ENCODE results near the gene RFC5. TPM values are rescaled to one million over a fixed set of nuclear protein-coding genes. Genes with fewer than 3 reads are reported as not detected.

The RFC5 gene
- total and polyA plus RNA-seq, 4 donors: 7.3 to 16.0 (median 8.2) TPM

DNA sequence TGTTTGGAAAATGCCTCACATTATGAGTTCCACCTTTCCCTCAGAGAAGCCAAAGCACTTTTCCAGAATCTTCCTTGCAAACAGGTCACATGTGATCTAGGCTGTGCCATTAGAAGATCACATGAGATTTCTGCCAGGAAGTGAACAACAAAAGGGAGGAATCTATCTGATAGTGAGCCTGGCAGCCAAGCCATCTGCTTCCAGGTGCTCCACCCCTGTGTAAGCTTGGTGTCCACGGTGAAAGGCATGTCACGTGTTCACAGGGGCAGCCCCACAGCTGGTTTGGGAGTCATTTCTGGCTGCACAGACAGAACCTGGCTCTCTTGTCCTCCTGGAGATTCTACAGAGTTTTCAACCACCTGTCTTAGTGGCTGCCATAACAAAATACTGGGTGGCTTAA, 44.2 kb upstream of the RFC5 start:
- peaks cover 3 to 25% (median 24%) of the 10 kb centered on the region in 3 donors for H3K27me3 ChIP-seq (ENCODE audit: control insufficient read depth in 3 of 3, insufficient read depth in 3 of 3, low read length in 2 of 3)
- peaks cover 0 to 3% (median 0%) of the 10 kb centered on the region in 5 donors for H3K4me1 ChIP-seq (ENCODE audit: control insufficient read depth in 5 of 5, insufficient read depth in 5 of 5, low read length in 5 of 5)
- no peaks in the 10 kb centered on the region for H3K36me3 ChIP-seq (ENCODE audit: control insufficient read depth in 4 of 4, insufficient read depth in 4 of 4, low read length in 4 of 4)
- peaks cover 0 to 8% (median under 1%) of the 10 kb centered on the region in 4 donors for H3K9me3 ChIP-seq (ENCODE audit: control insufficient read depth in 4 of 4, insufficient read depth in 3 of 4, low read length in 3 of 4)
- no peak overlapping the region for H3K27ac ChIP-seq (ENCODE audit: low read depth in 1 of 2, low read length in 1 of 2)
- no peak overlapping the region for H3K9ac ChIP-seq (ENCODE audit: insufficient read depth in 1 of 2, low read length in 2 of 2)
- H3K4me3 ChIP-seq: no peak overlapping the region
- ATAC-seq (ENCODE audit: insufficient read depth, low FRiP score) (no peak), DNase-seq (no peak)
- WGBS, 2 donors: 74 to 90% methylated on average over 2 of the region's 2 CpGs
- TF ChIP-seq CTCF (IDR thresholded peaks at IDR 0.05; ENCODE audit: control extremely low read depth, extremely low read depth): no peak

- H3K9me3 ChIP-seq (ENCODE audit: control insufficient read depth in 4 of 4, insufficient read depth in 3 of 4, low read length in 3 of 4): peaks cover 0 to 8% (median under 1%) of the 10 kb centered on the region in 4 donors
- H3K4me3 ChIP-seq: no peak overlapping the region
- no peak for TF ChIP-seq CTCF (IDR thresholded peaks at IDR 0.05; ENCODE audit: control extremely low read depth, extremely low read depth)
- no peaks in the 10 kb centered on the region for H3K4me1 ChIP-seq (ENCODE audit: control insufficient read depth in 5 of 5, insufficient read depth in 5 of 5, low read length in 5 of 5)
- no peak overlapping the region for H3K27ac ChIP-seq (ENCODE audit: low read depth in 1 of 2, low read length in 1 of 2)
- WGBS, 2 donors: 85 to 91% methylated on average over 3 of the region's 3 CpGs
- H3K9ac ChIP-seq (ENCODE audit: insufficient read depth in 1 of 2, low read length in 2 of 2): no peak overlapping the region
- ATAC-seq (ENCODE audit: insufficient read depth, low FRiP score) (no peak), DNase-seq (no peak)
- peaks cover 0 to 5% (median 4%) of the 10 kb centered on the region in 3 donors for H3K27me3 ChIP-seq (ENCODE audit: control insufficient read depth in 3 of 3, insufficient read depth in 3 of 3, low read length in 2 of 3)
- H3K36me3 ChIP-seq (ENCODE audit: control insufficient read depth in 4 of 4, insufficient read depth in 4 of 4, low read length in 4 of 4): no peaks in the 10 kb centered on the region
Observed at GRCh38 chr12:117975006-117975405, 41.5 kb upstream of the RFC5 start.

- no peaks in the 10 kb centered on the region for H3K4me1 ChIP-seq (ENCODE audit: control insufficient read depth in 5 of 5, insufficient read depth in 5 of 5, low read length in 5 of 5)
- H3K4me3 ChIP-seq: no peak overlapping the region
- ATAC-seq (ENCODE audit: insufficient read depth, low FRiP score): no peak
- 97% methylated on average over 1 of the region's 1 CpG for WGBS, 2 donors
- no peak overlapping the region for H3K9ac ChIP-seq (ENCODE audit: insufficient read depth in 1 of 2, low read length in 2 of 2)
- H3K36me3 ChIP-seq (ENCODE audit: control insufficient read depth in 4 of 4, insufficient read depth in 4 of 4, low read length in 4 of 4): no peaks in the 10 kb centered on the region
- TF ChIP-seq CTCF (IDR thresholded peaks at IDR 0.05; ENCODE audit: control extremely low read depth, extremely low read depth): no peak
- no peak for DNase-seq
- H3K27me3 ChIP-seq (ENCODE audit: control insufficient read depth in 3 of 3, insufficient read depth in 3 of 3, low read length in 2 of 3): no peaks in the 10 kb centered on the region
- H3K9me3 ChIP-seq (ENCODE audit: control insufficient read depth in 4 of 4, insufficient read depth in 3 of 4, low read length in 3 of 4): peaks cover 0 to 2% (median 0%) of the 10 kb centered on the region in 4 donors
- no peak overlapping the region for H3K27ac ChIP-seq (ENCODE audit: low read depth in 1 of 2, low read length in 1 of 2)
Observed at GRCh38 chr12:117977373-117977772, 39.1 kb upstream of the RFC5 start.

- ATAC-seq (ENCODE audit: insufficient read depth, low FRiP score) (no peak), DNase-seq (peak in 1 of 3 donors; percentile 8)
- Histone ChIP-seq H3K9ac (ENCODE audit: insufficient read depth in 1 of 2, low read length in 2 of 2) (no peak overlapping the region), H3K9me3 (ENCODE audit: control insufficient read depth in 4 of 4, insufficient read depth in 3 of 4, low read length in 3 of 4) (no peaks in the 10 kb centered on the region), H3K27me3 (ENCODE audit: control insufficient read depth in 3 of 3, insufficient read depth in 3 of 3, low read length in 2 of 3) (no peaks in the 10 kb centered on the region), H3K4me1 (ENCODE audit: control insufficient read depth in 5 of 5, insufficient read depth in 5 of 5, low read length in 5 of 5) (no peaks in the 10 kb centered on the region), H3K36me3 (ENCODE audit: control insufficient read depth in 4 of 4, insufficient read depth in 4 of 4, low read length in 4 of 4) (no peaks in the 10 kb centered on the region), H3K4me3 (no peak overlapping the region), H3K27ac (ENCODE audit: low read depth in 1 of 2, low read length in 1 of 2) (no peak overlapping the region)
- TF ChIP-seq CTCF (IDR thresholded peaks at IDR 0.05; ENCODE audit: control extremely low read depth, extremely low read depth): no peak
- 42 to 68% methylated on average over 4 of the region's 4 CpGs for WGBS, 2 donors
Observed at GRCh38 chr12:117980616-117981015, 35.9 kb upstream of the RFC5 start.
